Ovary (tissue), 9 donors: ENCODE results near the gene CHD9. TPM values are rescaled to one million over a fixed set of nuclear protein-coding genes. Genes with fewer than 3 reads are reported as not detected.

Source experiments
- DNase-seq, 5 donors: peaks; one replicate each; pipeline ENCODE4 v3.0.0-alpha.2; 2019 to 2020
- H3K27ac ChIP-seq, 2 donors: fragments of 200-600 bp; one replicate each; pipeline versions ENCODE4 v1.5.1 to v1.8.0; 2019 to 2022
- H3K27me3 ChIP-seq: fragments of 200-600 bp; one replicate; pipeline ENCODE4 v1.8.0; 2022
- H3K36me3 ChIP-seq: fragments of 200-600 bp; sonication (generic); one replicate; pipeline ENCODE4 v1.5.1; 2019
- H3K4me1 ChIP-seq: one replicate; pipeline ENCODE4 v1.8.1; 2013; ENCODE audit warnings: mild to moderate bottlenecking, moderate library complexity; ENCODE audit not compliant: insufficient read depth
- H3K4me3 ChIP-seq: fragments of 200-600 bp; sonication (generic); one replicate; pipeline ENCODE4 v1.5.1; 2017
- H3K9me3 ChIP-seq, 2 donors: fragments of 200-600 bp in 1 of 2; sonication (generic) in 1 of 2; one replicate each; pipeline versions ENCODE4 v1.5.1 to v1.8.1; 2013 to 2019; ENCODE audit warnings: mild to moderate bottlenecking in 1 of 2, moderate library complexity in 1 of 2
- CTCF ChIP-seq, 3 donors: fragments of 450-650 bp in 2 of 3; fragments of 200-600 bp in 1 of 3; IDR thresholded peaks; one replicate each; pipeline versions ENCODE4 v1.5.1 to v1.8.0; 2016 to 2022; ENCODE audit warnings: antibody characterized with exemption in 3 of 3, mild to moderate bottlenecking in 1 of 3
- EP300 ChIP-seq: sonication (generic); formaldehyde crosslinking; IDR thresholded peaks from one replicate; pipeline ENCODE4 v1.6.1; 2017; ENCODE audit warnings: antibody characterized with exemption
- POLR2A ChIP-seq: fragments of 450-650 bp; IDR thresholded peaks from one replicate; pipeline ENCODE4 v1.6.1; 2017; ENCODE audit warnings: antibody characterized with exemption, mild to moderate bottlenecking, moderate library complexity
- WGBS, 3 donors: extraction: QIAGEN DNeasy Blood & Tissue Kit in 1 of 3; methylation state at CpG; one replicate each; pipeline versions ENCODE4 v1.1.5 to v1.1.7; 2013 to 2017; 5-methylcytosine and 5-hydroxymethylcytosine counted together
- intact Hi-C, 4 donors: fragments of 100-400 bp; cut with DNase I; formaldehyde crosslinking; loops; one replicate each; pipeline versions ENCODE4 v1.11.0 to v1.15.1; 2022 to 2023
- polyA plus RNA-seq, 2 donors: library from polyadenylated mRNA; stranded (reverse); fragments of 200-250 nt in 1 of 2; fragments of 350-450 nt in 1 of 2; fragmentation: Illumina TruSeq in 1 of 2; extraction: RNeasy Lipid Tissue Mini Kit (QIAGEN cat#74804) in 1 of 2; gene quantifications; one replicate each; pipeline ENCODE4 v1.2.3, GENCODE V29; 2013 to 2014
- total RNA-seq, 7 donors: library from RNA; depleted of rRNA in 2 of 7; stranded (reverse); fragments of >200 nt in 2 of 7; fragmentation: NEBNext Ultra II Directional in 3 of 7; extraction: Animal tissue kit (Norgen Biotek cat#: 25700) in 3 of 7; gene quantifications; one replicate each; pipeline versions ENCODE4 v1.1.0 to v1.2.4, GENCODE V29; 2016 to 2023
- donor health status: DM: no; HTN: no; CAD: no; lungs with moderate emphysema.
- donor health status: DM: no; HTN: no; CAD: no.
- donor health status: Bipolar disorder and iron deficiency.
- donor health status: DM: yes; HTN: yes; CAD: no.
- donor health status: DM: no; HTN: no; CAD: no.
- donor health status: DM: yes; HTN: yes; CAD: no.

Gene CHD9
- total and polyA plus RNA-seq, 9 donors: 11.8 to 100 (median 84.1) TPM

GRCh38 chr16:53235851-53236250, 181.1 kb downstream of the CHD9 start:
- H3K36me3 ChIP-seq: no peaks in the 10 kb centered on the region
- no peak overlapping the region for H3K27ac ChIP-seq
- TF ChIP-seq POLR2A (no peak), EP300 (no peak), CTCF (IDR thresholded peaks at IDR 0.05) (no peak)
- H3K27me3 ChIP-seq: no peaks in the 10 kb centered on the region
- intact Hi-C loops: no loop called here
- no peak overlapping the region for H3K4me3 ChIP-seq
- H3K4me1 ChIP-seq: no peaks in the 10 kb centered on the region
- 28 to 33% (median 32%) methylated on average over 3 of the region's 3 CpGs for WGBS, 3 donors
- DNase-seq: no peak
- no peaks in the 10 kb centered on the region for H3K9me3 ChIP-seq

GRCh38 chr16:53249331-53249730, 194.5 kb downstream of the CHD9 start:
- intact Hi-C loops: no loop called here

GRCh38 chr16:53257001-53257400, 202.2 kb downstream of the CHD9 start:
- Histone ChIP-seq H3K36me3 (no peaks in the 10 kb centered on the region), H3K4me3 (no peak overlapping the region), H3K9me3 (peaks cover 0 to 7% of the 10 kb centered on the region in 2 donors), H3K27ac (no peak overlapping the region), H3K27me3 (no peaks in the 10 kb centered on the region), H3K4me1 (no peaks in the 10 kb centered on the region)
- intact Hi-C loops: no loop called here
- WGBS, 3 donors: 46 to 72% (median 64%) methylated on average over 2 of the region's 2 CpGs
- TF ChIP-seq EP300 (no peak), CTCF (IDR thresholded peaks at IDR 0.05) (no peak), POLR2A (no peak)
- no peak for DNase-seq

More at GRCh38 chr16:53249331-53249730, 194.5 kb downstream of the CHD9 start:
- Histone ChIP-seq H3K4me1 (no peaks in the 10 kb centered on the region), H3K4me3 (no peak overlapping the region), H3K36me3 (no peaks in the 10 kb centered on the region), H3K9me3 (no peaks in the 10 kb centered on the region), H3K27me3 (no peaks in the 10 kb centered on the region), H3K27ac (no peak overlapping the region)
- TF ChIP-seq POLR2A (no peak), EP300 (no peak), CTCF (IDR thresholded peaks at IDR 0.05) (no peak)
- no peak for DNase-seq
- 54 to 71% (median 59%) methylated on average over 1 of the region's 1 CpG for WGBS, 3 donors

- no peaks in the 10 kb centered on the region for H3K36me3 ChIP-seq
- intact Hi-C loops: no loop called here
- no peak overlapping the region for H3K4me3 ChIP-seq
- no peak for DNase-seq
- TF ChIP-seq CTCF (IDR thresholded peaks at IDR 0.05): no peak
- TF ChIP-seq POLR2A: no peak
- TF ChIP-seq EP300: no peak
- H3K27me3 ChIP-seq: no peaks in the 10 kb centered on the region
- H3K4me1 ChIP-seq: no peaks in the 10 kb centered on the region
- H3K27ac ChIP-seq: no peak overlapping the region
- 89 to 94% (median 90%) methylated on average over 3 of the region's 3 CpGs for WGBS, 3 donors
- peaks cover 0 to 7% of the 10 kb centered on the region in 2 donors for H3K9me3 ChIP-seq
Measured at GRCh38 chr16:53258809-53259208, 204.0 kb downstream of the CHD9 start.

GRCh38 chr16:53261276-53261675, 206.5 kb downstream of the CHD9 start:
- Histone ChIP-seq H3K9me3 (peaks cover 0 to 7% of the 10 kb centered on the region in 2 donors), H3K36me3 (no peaks in the 10 kb centered on the region), H3K27me3 (no peaks in the 10 kb centered on the region), H3K4me1 (no peaks in the 10 kb centered on the region), H3K27ac (no peak overlapping the region), H3K4me3 (no peak overlapping the region)
- TF ChIP-seq EP300 (no peak), POLR2A (no peak), CTCF (IDR thresholded peaks at IDR 0.05) (no peak)
- intact Hi-C loops: no loop called here
- DNase-seq: no peak
- 86 to 96% (median 96%) methylated on average over 2 of the region's 2 CpGs for WGBS, 3 donors
